GM23338 (cell line): ENCODE results near the gene CCDC191. TPM values are rescaled to one million over a fixed set of nuclear protein-coding genes. Genes with fewer than 3 reads are reported as not detected.

Source experiments
- ATAC-seq: fragments of 200-7000 bp; cut with Tn5 transposase; 3 replicates; pipeline ENCODE4 v1.9.1; 2020
- DNase-seq: peaks from one replicate; pipeline ENCODE4 v3.0.0-alpha.2; 2015; ENCODE audit warnings: low spot score
- H2AFZ ChIP-seq: fragments of 200-600 bp; sonication (generic); 2 replicates; pipeline ENCODE4 v1.8.0; 2016; ENCODE audit warnings: antibody characterized with exemption, mild to moderate bottlenecking, moderate library complexity
- H3F3A ChIP-seq: fragments of 200-600 bp; sonication (generic); replicated peaks from 2 replicates; pipeline ENCODE4 v1.8.0; 2017; ENCODE audit warnings: antibody characterized with exemption, mixed run types, low read depth
- H3K27ac ChIP-seq: fragments of 200-600 bp; sonication (generic); 2 replicates; pipeline ENCODE4 v1.6.1; 2016; ENCODE audit warnings: low read depth
- H3K27me3 ChIP-seq: fragments of 200-600 bp; sonication (generic); 2 replicates; pipeline ENCODE4 v1.8.0; 2016; ENCODE audit warnings: mild to moderate bottlenecking, mixed run types, moderate library complexity; ENCODE audit not compliant: insufficient read depth
- H3K36me3 ChIP-seq: fragments of 200-600 bp; sonication (generic); 2 replicates; pipeline ENCODE4 v1.8.0; 2016; ENCODE audit warnings: mild to moderate bottlenecking; ENCODE audit not compliant: insufficient read depth
- H3K4me1 ChIP-seq: fragments of 200-600 bp; sonication (generic); 2 replicates; pipeline ENCODE4 v1.8.0; 2016; ENCODE audit warnings: mild to moderate bottlenecking, moderate library complexity; ENCODE audit not compliant: insufficient read depth
- H3K4me2 ChIP-seq: fragments of 200-600 bp; sonication (generic); 2 replicates; pipeline ENCODE4 v1.7.1; 2017; ENCODE audit warnings: mixed run types
- H3K4me3 ChIP-seq: fragments of 200-600 bp; sonication (generic); 2 replicates; pipeline ENCODE4 v1.6.1; 2016; ENCODE audit warnings: mixed run types
- H3K79me2 ChIP-seq: fragments of 200-600 bp; sonication (generic); replicated peaks from 2 replicates; pipeline ENCODE4 v1.8.0; 2017; ENCODE audit warnings: mild to moderate bottlenecking; ENCODE audit not compliant: insufficient read depth
- H3K9me2 ChIP-seq: fragments of 200-600 bp; sonication (generic); 2 replicates; pipeline ENCODE4 v1.8.0; 2017; ENCODE audit not compliant: insufficient read depth
- H4K20me1 ChIP-seq: fragments of 200-600 bp; sonication (generic); replicated peaks from 2 replicates; pipeline ENCODE4 v1.8.0; 2017; ENCODE audit warnings: mild to moderate bottlenecking; ENCODE audit not compliant: insufficient read depth
- H3K27ac Mint-ChIP-seq: 2 replicates; pipeline ENCODE4 v1.8.0; 2020; ENCODE audit warnings: inconsistent platforms, mild to moderate bottlenecking, moderate library complexity, mixed read lengths
- H3K27me3 Mint-ChIP-seq: 3 replicates; pipeline ENCODE4 v1.8.0; 2022; ENCODE audit warnings: low read depth, mild to moderate bottlenecking, moderate library complexity, mixed read lengths, inconsistent platforms; ENCODE audit not compliant: insufficient read depth, poor library complexity
- H3K36me3 Mint-ChIP-seq: 3 replicates; pipeline ENCODE4 v1.8.0; 2021; ENCODE audit warnings: low read depth, mild to moderate bottlenecking, inconsistent platforms, moderate library complexity, mixed read lengths
- H3K4me1 Mint-ChIP-seq: 3 replicates; pipeline ENCODE4 v1.8.0; 2020; ENCODE audit warnings: mild to moderate bottlenecking, inconsistent platforms, mixed read lengths
- H3K4me3 Mint-ChIP-seq: 3 replicates; pipeline ENCODE4 v1.8.0; 2021; ENCODE audit warnings: moderate library complexity, mild to moderate bottlenecking, inconsistent platforms, mixed read lengths
- H3K9me3 Mint-ChIP-seq: 3 replicates; pipeline ENCODE4 v1.8.0; 2020; ENCODE audit warnings: moderate library complexity, mild to moderate bottlenecking, inconsistent platforms, mixed read lengths
- CREB1 ChIP-seq: fragments of 250-450 bp; sonication (Bioruptor Pico); IDR thresholded peaks from 2 replicates; pipeline ENCODE4 v1.5.0; 2020; ENCODE audit warnings: low read depth, mild to moderate bottlenecking, moderate library complexity
- EZH2 ChIP-seq: fragments of 200-600 bp; sonication (generic); IDR thresholded peaks from one replicate; pipeline ENCODE4 v1.8.0; 2017; ENCODE audit warnings: antibody characterized with exemption, mild to moderate bottlenecking, low read depth; ENCODE audit not compliant: unreplicated experiment
- EZH2phosphoT487 ChIP-seq: fragments of 200-600 bp; sonication (generic); IDR thresholded peaks from one replicate; pipeline ENCODE4 v1.8.1; 2018; ENCODE audit warnings: antibody characterized with exemption; ENCODE audit not compliant: unreplicated experiment
- JUNB ChIP-seq: IDR thresholded peaks from one replicate; pipeline ENCODE4 v1.6.1; 2016; ENCODE audit warnings: antibody characterized with exemption; ENCODE audit not compliant: unreplicated experiment
- NANOG ChIP-seq: IDR thresholded peaks from 2 replicates; pipeline ENCODE4 v1.6.1; 2016; ENCODE audit warnings: antibody characterized with exemption, borderline replicate concordance
- POLR2AphosphoS5 ChIP-seq: IDR thresholded peaks from 2 replicates; pipeline ENCODE4 v1.6.1; 2016; ENCODE audit warnings: antibody characterized with exemption, low read depth
- STAT1 ChIP-seq: IDR thresholded peaks from one replicate; pipeline ENCODE4 v1.6.1; 2016; ENCODE audit warnings: antibody characterized with exemption; ENCODE audit not compliant: unreplicated experiment
- ZNF114 ChIP-seq: fragments of 250-450 bp; sonication (Bioruptor Pico); IDR thresholded peaks from 2 replicates; pipeline ENCODE4 v1.5.0; 2020; ENCODE audit warnings: mild to moderate bottlenecking, moderate library complexity
- ZNF331 ChIP-seq: fragments of 250-450 bp; sonication (Bioruptor Pico); IDR thresholded peaks from 2 replicates; pipeline ENCODE4 v1.5.0; 2020; ENCODE audit warnings: low read depth, mild to moderate bottlenecking, moderate library complexity
- polyA plus RNA-seq: library from polyadenylated mRNA; unstranded; fragments of >200 nt; fragmentation: Nextera tagmentation; extraction: Ambion mirVana; gene quantifications from 2 replicates; pipeline ENCODE4 v1.2.1, GENCODE V29; 2016
- total RNA-seq: library from RNA; depleted of rRNA; stranded (reverse); fragments of >200 nt; shearing (Covaris generic); gene quantifications from 2 replicates; pipeline ENCODE4 v1.2.3, GENCODE V29; 2014
- TF ChIP-seq, protein P1 (sequence below): IDR thresholded peaks from 2 replicates; pipeline ENCODE4 v1.6.1; 2016; ENCODE audit warnings: antibody characterized with exemption
- TF ChIP-seq, protein P2 (sequence below): fragments of 250-450 bp; sonication (Bioruptor Pico); IDR thresholded peaks from 2 replicates; pipeline ENCODE4 v1.5.0; 2020; ENCODE audit warnings: mild to moderate bottlenecking, moderate library complexity
- TF ChIP-seq, protein P3 (sequence below): IDR thresholded peaks from one replicate; pipeline ENCODE4 v1.6.1; 2018; ENCODE audit warnings: antibody characterized with exemption; ENCODE audit not compliant: unreplicated experiment
- TF ChIP-seq, protein P4 (sequence below), 2 experiments: fragments of 200-600 bp in 1 of 2; sonication (generic) in 1 of 2; conservative IDR thresholded peaks; 2 replicates each; pipeline versions ENCODE4 v1.5.1 to v1.6.1; 2016 to 2017; ENCODE audit warnings: antibody characterized with exemption in 2 of 2, low read depth in 2 of 2, mild to moderate bottlenecking in 2 of 2, moderate library complexity in 1 of 2

CCDC191 gene
- total and polyA plus RNA-seq, 2 experiments from 2014 or later, result 2.0 to 2.9 TPM

DNA sequence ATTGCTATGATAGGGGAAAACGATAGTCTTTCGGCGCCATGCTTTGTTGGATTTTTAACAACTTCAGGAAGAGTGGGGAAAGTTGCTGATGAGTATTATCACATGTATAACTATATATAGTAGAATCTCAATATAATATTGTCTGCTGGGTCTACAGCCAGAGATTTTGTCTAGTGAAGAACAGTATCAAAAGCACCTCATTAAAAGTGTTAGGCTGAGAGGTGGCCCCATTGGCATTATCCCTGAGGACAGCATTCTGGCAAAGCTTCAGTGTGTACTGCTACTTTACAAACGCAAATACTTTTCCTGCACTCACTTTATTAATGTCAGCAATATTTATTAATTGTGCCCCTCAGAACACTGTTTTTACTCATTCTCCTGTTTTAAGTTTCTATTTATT, 12.0 kb upstream of the CCDC191 start:
- H2AFZ ChIP-seq, result no peak overlapping the region
- H3K27ac ChIP-seq, result no peak overlapping the region
- peaks cover 78% of the 10 kb centered on the region for H3K79me2 ChIP-seq
- no peak overlapping the region for H3K4me3 Mint-ChIP-seq
- no peaks in the 10 kb centered on the region for H3F3A ChIP-seq
- TF ChIP-seq EZH2phosphoT487 (no peak), STAT1 (no peak), JUNB (no peak), EZH2 (no peak), ZNF331 (CRISPR knock-in tag) (no peak), NANOG (no peak), POLR2AphosphoS5 (no peak), ZNF114 (CRISPR knock-in tag) (no peak), CREB1 (no peak)
- TF ChIP-seq, protein P1, sequence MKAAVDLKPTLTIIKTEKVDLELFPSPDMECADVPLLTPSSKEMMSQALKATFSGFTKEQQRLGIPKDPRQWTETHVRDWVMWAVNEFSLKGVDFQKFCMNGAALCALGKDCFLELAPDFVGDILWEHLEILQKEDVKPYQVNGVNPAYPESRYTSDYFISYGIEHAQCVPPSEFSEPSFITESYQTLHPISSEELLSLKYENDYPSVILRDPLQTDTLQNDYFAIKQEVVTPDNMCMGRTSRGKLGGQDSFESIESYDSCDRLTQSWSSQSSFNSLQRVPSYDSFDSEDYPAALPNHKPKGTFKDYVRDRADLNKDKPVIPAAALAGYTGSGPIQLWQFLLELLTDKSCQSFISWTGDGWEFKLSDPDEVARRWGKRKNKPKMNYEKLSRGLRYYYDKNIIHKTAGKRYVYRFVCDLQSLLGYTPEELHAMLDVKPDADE, result no peak
- TF ChIP-seq, protein P2, sequence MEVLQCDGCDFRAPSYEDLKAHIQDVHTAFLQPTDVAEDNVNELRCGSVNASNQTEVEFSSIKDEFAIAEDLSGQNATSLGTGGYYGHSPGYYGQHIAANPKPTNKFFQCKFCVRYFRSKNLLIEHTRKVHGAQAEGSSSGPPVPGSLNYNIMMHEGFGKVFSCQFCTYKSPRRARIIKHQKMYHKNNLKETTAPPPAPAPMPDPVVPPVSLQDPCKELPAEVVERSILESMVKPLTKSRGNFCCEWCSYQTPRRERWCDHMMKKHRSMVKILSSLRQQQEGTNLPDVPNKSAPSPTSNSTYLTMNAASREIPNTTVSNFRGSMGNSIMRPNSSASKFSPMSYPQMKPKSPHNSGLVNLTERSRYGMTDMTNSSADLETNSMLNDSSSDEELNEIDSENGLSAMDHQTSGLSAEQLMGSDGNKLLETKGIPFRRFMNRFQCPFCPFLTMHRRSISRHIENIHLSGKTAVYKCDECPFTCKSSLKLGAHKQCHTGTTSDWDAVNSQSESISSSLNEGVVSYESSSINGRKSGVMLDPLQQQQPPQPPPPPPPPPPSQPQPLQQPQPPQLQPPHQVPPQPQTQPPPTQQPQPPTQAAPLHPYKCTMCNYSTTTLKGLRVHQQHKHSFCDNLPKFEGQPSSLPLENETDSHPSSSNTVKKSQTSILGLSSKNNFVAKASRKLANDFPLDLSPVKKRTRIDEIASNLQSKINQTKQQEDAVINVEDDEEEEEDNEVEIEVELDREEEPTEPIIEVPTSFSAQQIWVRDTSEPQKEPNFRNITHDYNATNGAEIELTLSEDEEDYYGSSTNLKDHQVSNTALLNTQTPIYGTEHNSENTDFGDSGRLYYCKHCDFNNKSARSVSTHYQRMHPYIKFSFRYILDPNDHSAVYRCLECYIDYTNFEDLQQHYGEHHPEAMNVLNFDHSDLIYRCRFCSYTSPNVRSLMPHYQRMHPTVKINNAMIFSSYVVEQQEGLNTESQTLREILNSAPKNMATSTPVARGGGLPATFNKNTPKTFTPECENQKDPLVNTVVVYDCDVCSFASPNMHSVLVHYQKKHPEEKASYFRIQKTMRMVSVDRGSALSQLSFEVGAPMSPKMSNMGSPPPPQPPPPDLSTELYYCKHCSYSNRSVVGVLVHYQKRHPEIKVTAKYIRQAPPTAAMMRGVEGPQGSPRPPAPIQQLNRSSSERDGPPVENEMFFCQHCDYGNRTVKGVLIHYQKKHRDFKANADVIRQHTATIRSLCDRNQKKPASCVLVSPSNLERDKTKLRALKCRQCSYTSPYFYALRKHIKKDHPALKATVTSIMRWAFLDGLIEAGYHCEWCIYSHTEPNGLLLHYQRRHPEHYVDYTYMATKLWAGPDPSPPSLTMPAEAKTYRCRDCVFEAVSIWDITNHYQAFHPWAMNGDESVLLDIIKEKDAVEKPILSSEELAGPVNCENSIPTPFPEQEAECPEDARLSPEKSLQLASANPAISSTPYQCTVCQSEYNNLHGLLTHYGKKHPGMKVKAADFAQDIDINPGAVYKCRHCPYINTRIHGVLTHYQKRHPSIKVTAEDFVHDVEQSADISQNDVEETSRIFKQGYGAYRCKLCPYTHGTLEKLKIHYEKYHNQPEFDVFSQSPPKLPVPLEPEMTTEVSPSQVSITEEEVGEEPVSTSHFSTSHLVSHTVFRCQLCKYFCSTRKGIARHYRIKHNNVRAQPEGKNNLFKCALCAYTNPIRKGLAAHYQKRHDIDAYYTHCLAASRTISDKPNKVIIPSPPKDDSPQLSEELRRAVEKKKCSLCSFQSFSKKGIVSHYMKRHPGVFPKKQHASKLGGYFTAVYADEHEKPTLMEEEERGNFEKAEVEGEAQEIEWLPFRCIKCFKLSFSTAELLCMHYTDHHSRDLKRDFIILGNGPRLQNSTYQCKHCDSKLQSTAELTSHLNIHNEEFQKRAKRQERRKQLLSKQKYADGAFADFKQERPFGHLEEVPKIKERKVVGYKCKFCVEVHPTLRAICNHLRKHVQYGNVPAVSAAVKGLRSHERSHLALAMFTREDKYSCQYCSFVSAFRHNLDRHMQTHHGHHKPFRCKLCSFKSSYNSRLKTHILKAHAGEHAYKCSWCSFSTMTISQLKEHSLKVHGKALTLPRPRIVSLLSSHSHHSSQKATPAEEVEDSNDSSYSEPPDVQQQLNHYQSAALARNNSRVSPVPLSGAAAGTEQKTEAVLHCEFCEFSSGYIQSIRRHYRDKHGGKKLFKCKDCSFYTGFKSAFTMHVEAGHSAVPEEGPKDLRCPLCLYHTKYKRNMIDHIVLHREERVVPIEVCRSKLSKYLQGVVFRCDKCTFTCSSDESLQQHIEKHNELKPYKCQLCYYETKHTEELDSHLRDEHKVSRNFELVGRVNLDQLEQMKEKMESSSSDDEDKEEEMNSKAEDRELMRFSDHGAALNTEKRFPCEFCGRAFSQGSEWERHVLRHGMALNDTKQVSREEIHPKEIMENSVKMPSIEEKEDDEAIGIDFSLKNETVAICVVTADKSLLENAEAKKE (CRISPR knock-in tag), result no peak
- TF ChIP-seq, protein P3, sequence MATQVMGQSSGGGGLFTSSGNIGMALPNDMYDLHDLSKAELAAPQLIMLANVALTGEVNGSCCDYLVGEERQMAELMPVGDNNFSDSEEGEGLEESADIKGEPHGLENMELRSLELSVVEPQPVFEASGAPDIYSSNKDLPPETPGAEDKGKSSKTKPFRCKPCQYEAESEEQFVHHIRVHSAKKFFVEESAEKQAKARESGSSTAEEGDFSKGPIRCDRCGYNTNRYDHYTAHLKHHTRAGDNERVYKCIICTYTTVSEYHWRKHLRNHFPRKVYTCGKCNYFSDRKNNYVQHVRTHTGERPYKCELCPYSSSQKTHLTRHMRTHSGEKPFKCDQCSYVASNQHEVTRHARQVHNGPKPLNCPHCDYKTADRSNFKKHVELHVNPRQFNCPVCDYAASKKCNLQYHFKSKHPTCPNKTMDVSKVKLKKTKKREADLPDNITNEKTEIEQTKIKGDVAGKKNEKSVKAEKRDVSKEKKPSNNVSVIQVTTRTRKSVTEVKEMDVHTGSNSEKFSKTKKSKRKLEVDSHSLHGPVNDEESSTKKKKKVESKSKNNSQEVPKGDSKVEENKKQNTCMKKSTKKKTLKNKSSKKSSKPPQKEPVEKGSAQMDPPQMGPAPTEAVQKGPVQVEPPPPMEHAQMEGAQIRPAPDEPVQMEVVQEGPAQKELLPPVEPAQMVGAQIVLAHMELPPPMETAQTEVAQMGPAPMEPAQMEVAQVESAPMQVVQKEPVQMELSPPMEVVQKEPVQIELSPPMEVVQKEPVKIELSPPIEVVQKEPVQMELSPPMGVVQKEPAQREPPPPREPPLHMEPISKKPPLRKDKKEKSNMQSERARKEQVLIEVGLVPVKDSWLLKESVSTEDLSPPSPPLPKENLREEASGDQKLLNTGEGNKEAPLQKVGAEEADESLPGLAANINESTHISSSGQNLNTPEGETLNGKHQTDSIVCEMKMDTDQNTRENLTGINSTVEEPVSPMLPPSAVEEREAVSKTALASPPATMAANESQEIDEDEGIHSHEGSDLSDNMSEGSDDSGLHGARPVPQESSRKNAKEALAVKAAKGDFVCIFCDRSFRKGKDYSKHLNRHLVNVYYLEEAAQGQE, result no peak
- TF ChIP-seq, protein P4, sequence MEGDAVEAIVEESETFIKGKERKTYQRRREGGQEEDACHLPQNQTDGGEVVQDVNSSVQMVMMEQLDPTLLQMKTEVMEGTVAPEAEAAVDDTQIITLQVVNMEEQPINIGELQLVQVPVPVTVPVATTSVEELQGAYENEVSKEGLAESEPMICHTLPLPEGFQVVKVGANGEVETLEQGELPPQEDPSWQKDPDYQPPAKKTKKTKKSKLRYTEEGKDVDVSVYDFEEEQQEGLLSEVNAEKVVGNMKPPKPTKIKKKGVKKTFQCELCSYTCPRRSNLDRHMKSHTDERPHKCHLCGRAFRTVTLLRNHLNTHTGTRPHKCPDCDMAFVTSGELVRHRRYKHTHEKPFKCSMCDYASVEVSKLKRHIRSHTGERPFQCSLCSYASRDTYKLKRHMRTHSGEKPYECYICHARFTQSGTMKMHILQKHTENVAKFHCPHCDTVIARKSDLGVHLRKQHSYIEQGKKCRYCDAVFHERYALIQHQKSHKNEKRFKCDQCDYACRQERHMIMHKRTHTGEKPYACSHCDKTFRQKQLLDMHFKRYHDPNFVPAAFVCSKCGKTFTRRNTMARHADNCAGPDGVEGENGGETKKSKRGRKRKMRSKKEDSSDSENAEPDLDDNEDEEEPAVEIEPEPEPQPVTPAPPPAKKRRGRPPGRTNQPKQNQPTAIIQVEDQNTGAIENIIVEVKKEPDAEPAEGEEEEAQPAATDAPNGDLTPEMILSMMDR (conservative IDR thresholded peaks at IDR 0.05; ENCODE audit: low read depth in 2 of 2), result no peak
- H3K4me3 ChIP-seq, result no peak overlapping the region
- peaks cover 59% of the 10 kb centered on the region for H3K36me3 Mint-ChIP-seq
- peaks cover 43% of the 10 kb centered on the region for H3K36me3 ChIP-seq
- H3K27ac Mint-ChIP-seq, result no peak overlapping the region
- H3K27me3 Mint-ChIP-seq, result no peaks in the 10 kb centered on the region
- H4K20me1 ChIP-seq, result peaks cover 52% of the 10 kb centered on the region
- H3K9me3 Mint-ChIP-seq, result no peaks in the 10 kb centered on the region
- ATAC-seq (no peak), DNase-seq (no peak)
- no peak overlapping the region for H3K4me2 ChIP-seq
- no peaks in the 10 kb centered on the region for H3K4me1 ChIP-seq
- H3K27me3 ChIP-seq, result no peaks in the 10 kb centered on the region
- H3K4me1 Mint-ChIP-seq, result no peaks in the 10 kb centered on the region
- H3K9me2 ChIP-seq, result no peaks in the 10 kb centered on the region
